GM18867 (cell line): ENCODE measurements around the gene HSD3B7.
"Not testable (repeated sequence)": the region's sequence is repeated elsewhere in the genome, so short reads cannot be mapped to it uniquely, and the experiment has no call there.

Source experiments
- ATAC-seq: cut with Tn5 transposase; IDR thresholded peaks from one replicate; pipeline ENCODE4 v1.9.1; 2021; ENCODE audit warnings: mild to moderate bottlenecking, moderate library complexity; ENCODE audit not compliant: unreplicated experiment

Gene HSD3B7

GRCh38 chr16:31017756-31018155 is 32.7 kb downstream of the HSD3B7 start:
- not testable (repeated sequence) for ATAC-seq

- ATAC-seq: no peak
These were observed 35.5 kb downstream of the HSD3B7 start for GRCh38 chr16:31020536-31020935.

- no peak for ATAC-seq
These were observed 37.7 kb downstream of the HSD3B7 start for GRCh38 chr16:31022544-31023251.

- ATAC-seq: no peak
These were observed 38.2 kb downstream of the HSD3B7 start for GRCh38 chr16:31023252-31023602.

GRCh38 chr16:31023627-31024226 is 38.7 kb downstream of the HSD3B7 start:
- no peak for ATAC-seq

GRCh38 chr16:31025339-31025738 is 40.3 kb downstream of the HSD3B7 start:
- ATAC-seq: no peak

- no peak for ATAC-seq
These were observed 44.3 kb downstream of the HSD3B7 start for GRCh38 chr16:31029272-31029671.

GRCh38 chr16:31031276-31031675 is 46.3 kb downstream of the HSD3B7 start:
- ATAC-seq: no peak

- ATAC-seq: peak; percentile 87
These were observed 48.0 kb downstream of the HSD3B7 start, which contains the start of gene STX4 for GRCh38 chr16:31032736-31033708. TSS of gene STX4 (plus strand) at chr16:31033558. CDS start at chr16:31033806, 248 bp downstream.

GRCh38 chr16:31033709-31034492 is 48.9 kb downstream of the HSD3B7 start:
- ATAC-seq: peak; percentile 37

- ATAC-seq: no peak
These were observed 51.7 kb downstream of the HSD3B7 start for GRCh38 chr16:31036691-31037090.
